Ishikawa (cell line): Measurements from ENCODE around the gene RGS9BP.

Experiments
- CEBPB ChIP-seq: IDR thresholded peaks from 2 replicates; pipeline ENCODE4 v1.6.1; 2012
- CREB1 ChIP-seq: IDR thresholded peaks from 2 replicates; pipeline ENCODE4 v1.6.1; 2012; ENCODE audit warnings: low read depth
- EGR1 ChIP-seq: IDR thresholded peaks from 2 replicates; pipeline ENCODE4 v1.6.1; 2012
- EP300 ChIP-seq: IDR thresholded peaks from 2 replicates; pipeline ENCODE4 v1.6.1; 2012; ENCODE audit warnings: borderline replicate concordance
- FOXM1 ChIP-seq: IDR thresholded peaks from 2 replicates; pipeline ENCODE4 v1.6.1; 2012; ENCODE audit warnings: low read depth, borderline replicate concordance
- NFIC ChIP-seq: IDR thresholded peaks from 2 replicates; pipeline ENCODE4 v1.6.1; 2012
- RAD21 ChIP-seq: IDR thresholded peaks from 2 replicates; pipeline ENCODE4 v1.6.1; 2012; ENCODE audit warnings: low read depth
- TAF1 ChIP-seq: IDR thresholded peaks from 2 replicates; pipeline ENCODE4 v1.6.1; 2012; ENCODE audit warnings: low read depth, mild to moderate bottlenecking
- TCF12 ChIP-seq: IDR thresholded peaks from 2 replicates; pipeline ENCODE4 v1.6.1; 2012; ENCODE audit warnings: low read depth
- TEAD4 ChIP-seq: IDR thresholded peaks from 2 replicates; pipeline ENCODE4 v1.6.1; 2012
- YY1 ChIP-seq: IDR thresholded peaks from 2 replicates; pipeline ENCODE4 v1.6.1; 2012; ENCODE audit warnings: low read depth
- ZBTB7A ChIP-seq: IDR thresholded peaks from 2 replicates; pipeline ENCODE4 v1.6.1; 2012; ENCODE audit warnings: low read depth
- TF ChIP-seq, protein P1 (sequence below): IDR thresholded peaks from 2 replicates; pipeline ENCODE4 v1.6.1; 2012
- TF ChIP-seq, protein P2 (sequence below): IDR thresholded peaks from 2 replicates; pipeline ENCODE4 v1.6.1; 2012
- TF ChIP-seq, protein P3 (sequence below): IDR thresholded peaks from 2 replicates; pipeline ENCODE4 v1.6.1; 2012; ENCODE audit warnings: low read depth, mild to moderate bottlenecking

Gene RGS9BP

DNA sequence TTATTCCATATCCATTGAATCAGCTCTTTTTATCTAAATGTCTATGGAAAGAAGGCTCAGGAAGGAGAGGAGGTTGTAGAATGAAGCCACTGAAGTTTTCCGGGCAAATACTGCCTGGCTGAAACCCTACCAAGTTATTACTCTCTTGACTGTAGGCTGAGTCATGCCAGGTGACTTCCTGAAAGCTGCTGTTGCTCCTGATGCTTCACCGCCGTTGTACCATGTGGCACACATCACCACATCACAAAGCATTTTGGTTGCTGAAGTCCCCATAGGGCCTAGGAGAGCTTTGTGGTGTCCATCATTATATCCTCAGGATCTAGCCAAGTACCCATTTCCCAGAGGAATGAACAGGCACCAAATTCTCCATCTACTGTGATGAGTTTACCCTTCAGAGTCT is 32.8 kb downstream of the RGS9BP start:
- no peak for TF ChIP-seq CEBPB
- no peak for TF ChIP-seq EGR1
- TF ChIP-seq, protein P1, sequence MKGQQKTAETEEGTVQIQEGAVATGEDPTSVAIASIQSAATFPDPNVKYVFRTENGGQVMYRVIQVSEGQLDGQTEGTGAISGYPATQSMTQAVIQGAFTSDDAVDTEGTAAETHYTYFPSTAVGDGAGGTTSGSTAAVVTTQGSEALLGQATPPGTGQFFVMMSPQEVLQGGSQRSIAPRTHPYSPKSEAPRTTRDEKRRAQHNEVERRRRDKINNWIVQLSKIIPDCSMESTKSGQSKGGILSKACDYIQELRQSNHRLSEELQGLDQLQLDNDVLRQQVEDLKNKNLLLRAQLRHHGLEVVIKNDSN = no peak
- TF ChIP-seq TAF1 = no peak
- no peak for TF ChIP-seq EP300
- no peak for TF ChIP-seq CREB1
- TF ChIP-seq ZBTB7A = no peak
- TF ChIP-seq FOXM1 = no peak
- no peak for TF ChIP-seq YY1
- TF ChIP-seq, protein P2, sequence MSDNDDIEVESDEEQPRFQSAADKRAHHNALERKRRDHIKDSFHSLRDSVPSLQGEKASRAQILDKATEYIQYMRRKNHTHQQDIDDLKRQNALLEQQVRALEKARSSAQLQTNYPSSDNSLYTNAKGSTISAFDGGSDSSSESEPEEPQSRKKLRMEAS = no peak
- no peak for TF ChIP-seq TCF12
- no peak for TF ChIP-seq NFIC
- TF ChIP-seq, protein P3, sequence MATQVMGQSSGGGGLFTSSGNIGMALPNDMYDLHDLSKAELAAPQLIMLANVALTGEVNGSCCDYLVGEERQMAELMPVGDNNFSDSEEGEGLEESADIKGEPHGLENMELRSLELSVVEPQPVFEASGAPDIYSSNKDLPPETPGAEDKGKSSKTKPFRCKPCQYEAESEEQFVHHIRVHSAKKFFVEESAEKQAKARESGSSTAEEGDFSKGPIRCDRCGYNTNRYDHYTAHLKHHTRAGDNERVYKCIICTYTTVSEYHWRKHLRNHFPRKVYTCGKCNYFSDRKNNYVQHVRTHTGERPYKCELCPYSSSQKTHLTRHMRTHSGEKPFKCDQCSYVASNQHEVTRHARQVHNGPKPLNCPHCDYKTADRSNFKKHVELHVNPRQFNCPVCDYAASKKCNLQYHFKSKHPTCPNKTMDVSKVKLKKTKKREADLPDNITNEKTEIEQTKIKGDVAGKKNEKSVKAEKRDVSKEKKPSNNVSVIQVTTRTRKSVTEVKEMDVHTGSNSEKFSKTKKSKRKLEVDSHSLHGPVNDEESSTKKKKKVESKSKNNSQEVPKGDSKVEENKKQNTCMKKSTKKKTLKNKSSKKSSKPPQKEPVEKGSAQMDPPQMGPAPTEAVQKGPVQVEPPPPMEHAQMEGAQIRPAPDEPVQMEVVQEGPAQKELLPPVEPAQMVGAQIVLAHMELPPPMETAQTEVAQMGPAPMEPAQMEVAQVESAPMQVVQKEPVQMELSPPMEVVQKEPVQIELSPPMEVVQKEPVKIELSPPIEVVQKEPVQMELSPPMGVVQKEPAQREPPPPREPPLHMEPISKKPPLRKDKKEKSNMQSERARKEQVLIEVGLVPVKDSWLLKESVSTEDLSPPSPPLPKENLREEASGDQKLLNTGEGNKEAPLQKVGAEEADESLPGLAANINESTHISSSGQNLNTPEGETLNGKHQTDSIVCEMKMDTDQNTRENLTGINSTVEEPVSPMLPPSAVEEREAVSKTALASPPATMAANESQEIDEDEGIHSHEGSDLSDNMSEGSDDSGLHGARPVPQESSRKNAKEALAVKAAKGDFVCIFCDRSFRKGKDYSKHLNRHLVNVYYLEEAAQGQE = no peak
- TF ChIP-seq RAD21 = no peak
- TF ChIP-seq TEAD4 = no peak

DNA sequence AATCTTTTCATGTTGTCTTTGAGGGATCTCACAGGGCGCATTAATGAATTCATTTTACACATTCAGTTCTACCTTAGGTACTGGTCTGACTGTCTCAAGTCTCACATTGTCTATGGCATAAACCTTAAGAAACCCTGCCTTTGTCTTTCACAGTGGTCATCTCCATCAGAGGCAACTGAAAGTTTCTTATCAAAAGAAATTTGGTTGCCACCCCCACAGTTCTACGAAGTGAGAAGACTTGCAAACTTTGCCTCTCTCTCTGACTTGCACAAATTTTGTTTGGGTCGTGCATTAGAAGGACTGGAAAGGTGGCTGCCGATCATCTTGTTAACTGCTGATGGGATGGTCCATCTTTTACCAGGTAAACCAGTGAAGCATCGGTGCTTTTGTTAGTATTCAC is 33.4 kb downstream of the RGS9BP start:
- TF ChIP-seq FOXM1 = no peak
- TF ChIP-seq TEAD4 = no peak
- no peak for TF ChIP-seq ZBTB7A
- no peak for TF ChIP-seq EGR1
- TF ChIP-seq CREB1 = no peak
- no peak for TF ChIP-seq RAD21
- no peak for TF ChIP-seq EP300
- TF ChIP-seq, protein P3 = no peak
- TF ChIP-seq, protein P1 = no peak
- TF ChIP-seq CEBPB = no peak
- TF ChIP-seq NFIC = no peak
- no peak for TF ChIP-seq TCF12
- no peak for TF ChIP-seq YY1
- TF ChIP-seq TAF1 = no peak
- TF ChIP-seq, protein P2 = no peak

DNA sequence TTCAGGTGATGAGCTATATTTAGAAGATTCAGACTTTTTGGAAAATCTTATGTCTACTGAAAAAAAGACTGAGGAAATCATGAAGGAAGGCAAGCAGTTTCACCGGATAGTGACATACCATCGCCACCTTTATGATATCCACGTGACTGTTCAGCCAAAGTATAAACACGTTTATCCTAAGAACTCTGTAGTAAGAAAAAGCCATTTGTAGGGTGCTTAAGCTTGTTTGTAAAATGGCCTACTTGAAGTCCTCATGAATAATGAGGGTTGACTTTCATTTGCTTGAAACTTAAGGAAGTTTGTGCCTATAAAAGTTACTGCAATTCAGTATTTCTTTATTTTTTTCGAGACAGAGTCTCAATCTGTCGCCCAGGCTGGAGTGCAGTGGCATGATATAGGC is 36.1 kb downstream of the RGS9BP start:
- no peak for TF ChIP-seq TEAD4

DNA sequence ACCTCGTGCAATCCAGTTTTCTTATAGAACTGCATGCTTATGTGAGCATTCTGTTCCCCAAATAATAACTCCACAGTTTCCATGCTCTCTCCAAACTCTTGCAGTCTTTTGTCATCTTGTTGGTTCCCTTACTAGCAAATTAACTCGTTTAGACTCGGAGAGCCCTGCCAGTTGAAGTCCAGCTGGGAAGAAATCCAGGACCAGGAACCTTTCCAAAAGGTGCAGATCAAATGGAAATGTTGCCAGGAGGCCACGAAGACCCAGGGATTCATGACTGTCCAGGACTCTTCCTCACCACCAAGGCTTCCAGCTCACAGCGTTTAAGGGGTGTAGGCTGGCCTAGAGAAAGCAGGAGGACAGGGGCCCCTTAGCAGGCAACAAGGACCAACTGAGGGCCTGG is 41.8 kb downstream of the RGS9BP start:
- TF ChIP-seq CREB1 = no peak
- no peak for TF ChIP-seq RAD21
- no peak for TF ChIP-seq CEBPB
- TF ChIP-seq TAF1 = no peak
- TF ChIP-seq EGR1 = no peak
- TF ChIP-seq, protein P2 = no peak
- TF ChIP-seq, protein P1 = no peak
- TF ChIP-seq, protein P3 = no peak

DNA sequence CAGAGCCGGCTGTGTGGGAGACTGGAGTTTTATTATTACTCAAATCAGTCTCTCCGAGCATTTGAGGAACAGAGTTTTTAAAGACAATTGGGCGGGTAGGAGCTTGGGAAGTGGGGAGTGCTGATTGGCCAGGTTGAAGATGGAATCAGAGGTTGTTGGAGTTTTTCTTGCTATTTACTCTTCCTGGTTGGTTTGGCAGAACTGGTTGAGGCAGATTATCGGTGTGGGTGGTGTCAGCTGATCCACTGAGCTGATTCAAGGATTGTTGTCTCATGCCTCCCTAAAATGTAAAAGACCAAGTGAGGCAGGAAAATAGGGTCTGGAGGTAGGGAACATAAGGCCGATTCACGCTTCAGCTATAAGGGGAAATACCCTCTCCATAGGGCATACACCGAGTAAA is 42.6 kb downstream of the RGS9BP start:
- TF ChIP-seq, protein P3 = no peak
- TF ChIP-seq, protein P1 = 0 out of 2 replicates have a peak, but pooled peaks have one; percentile 10
- no peak for TF ChIP-seq NFIC
- TF ChIP-seq, protein P2 = no peak
- no peak for TF ChIP-seq RAD21
